Tibial artery (tissue), 4 donors: Measurements from ENCODE around the gene BABAM1.
"Not testable (repeated sequence)": the region's sequence is repeated elsewhere in the genome, so short reads cannot be mapped to it uniquely, and the experiment has no call there.

Experiments used
- DNase-seq, 2 donors: peaks; one replicate each; pipeline ENCODE4 v3.0.0-alpha.2; 2019
- H3K27ac ChIP-seq, 2 donors: fragments of 200-600 bp; sonication (generic) in 1 of 2; 1 replicate in 1 of 2; 2 replicates in 1 of 2; pipeline ENCODE4 v1.5.1; 2018 to 2019; ENCODE audit warnings: mild to moderate bottlenecking in 1 of 2
- H3K27me3 ChIP-seq, 2 donors: fragments of 200-600 bp; sonication (generic) in 1 of 2; one replicate each; pipeline versions ENCODE4 v1.5.1 to v1.6.0; 2016 to 2019
- H3K36me3 ChIP-seq, 3 donors: fragments of 200-600 bp; sonication (generic) in 2 of 3; one replicate each; pipeline ENCODE4 v1.5.1; 2016 to 2019; ENCODE audit warnings: mild to moderate bottlenecking in 2 of 3
- H3K4me1 ChIP-seq, 4 donors: fragments of 200-600 bp; sonication (generic) in 2 of 4; 1 replicate in 3 of 4; 2 replicates in 1 of 4; pipeline ENCODE4 v1.5.1; 2016 to 2019
- H3K4me3 ChIP-seq, 2 donors: fragments of 200-600 bp; sonication (generic) in 1 of 2; 1 replicate in 1 of 2; 2 replicates in 1 of 2; pipeline ENCODE4 v1.5.1; 2018 to 2019; ENCODE audit warnings: mild to moderate bottlenecking in 2 of 2
- H3K9me3 ChIP-seq, 3 donors: fragments of 200-600 bp; sonication (generic) in 1 of 3; one replicate each; pipeline ENCODE4 v1.5.1; 2016 to 2019
- intact Hi-C: fragments of 100-400 bp; cut with DNase I; formaldehyde crosslinking; loops from one replicate; pipeline ENCODE4 v1.15.0; 2023; ENCODE audit warnings: low total_unique reads
- TF ChIP-seq, protein P1 (sequence below), 2 experiments: fragments of 200-600 bp in 1 of 2; fragments of 450-650 bp in 1 of 2; IDR thresholded peaks; one replicate each; pipeline ENCODE4 v1.5.1; 2017 to 2019; ENCODE audit warnings: antibody characterized with exemption in 2 of 2, mild to moderate bottlenecking in 1 of 2, moderate library complexity in 1 of 2

BABAM1 gene

DNA sequence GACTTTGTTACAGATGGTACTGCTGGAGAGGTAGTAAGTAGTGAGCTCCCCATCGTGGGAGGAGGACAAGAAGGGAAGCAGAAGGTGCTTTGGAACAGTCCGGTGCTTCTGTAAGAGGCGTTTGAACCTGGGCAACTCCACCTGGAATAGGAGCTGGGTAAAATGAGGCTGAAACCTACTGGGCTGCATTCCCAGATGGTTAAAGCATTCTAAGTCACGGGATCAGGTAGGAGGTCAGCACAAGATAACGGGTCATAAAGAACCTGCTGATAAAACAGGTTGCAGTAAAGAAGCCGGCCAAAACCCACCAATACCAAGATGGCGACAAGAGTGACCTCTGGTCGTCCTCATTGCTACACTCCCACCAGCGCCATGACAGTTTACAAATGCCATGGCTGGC, 19.5 kb downstream of the BABAM1 start:
- H3K9me3 ChIP-seq: no peaks in the 10 kb centered on the region
- peaks cover 0 to 26% of the 10 kb centered on the region in 2 donors for H3K27me3 ChIP-seq
- TF ChIP-seq, protein P1, sequence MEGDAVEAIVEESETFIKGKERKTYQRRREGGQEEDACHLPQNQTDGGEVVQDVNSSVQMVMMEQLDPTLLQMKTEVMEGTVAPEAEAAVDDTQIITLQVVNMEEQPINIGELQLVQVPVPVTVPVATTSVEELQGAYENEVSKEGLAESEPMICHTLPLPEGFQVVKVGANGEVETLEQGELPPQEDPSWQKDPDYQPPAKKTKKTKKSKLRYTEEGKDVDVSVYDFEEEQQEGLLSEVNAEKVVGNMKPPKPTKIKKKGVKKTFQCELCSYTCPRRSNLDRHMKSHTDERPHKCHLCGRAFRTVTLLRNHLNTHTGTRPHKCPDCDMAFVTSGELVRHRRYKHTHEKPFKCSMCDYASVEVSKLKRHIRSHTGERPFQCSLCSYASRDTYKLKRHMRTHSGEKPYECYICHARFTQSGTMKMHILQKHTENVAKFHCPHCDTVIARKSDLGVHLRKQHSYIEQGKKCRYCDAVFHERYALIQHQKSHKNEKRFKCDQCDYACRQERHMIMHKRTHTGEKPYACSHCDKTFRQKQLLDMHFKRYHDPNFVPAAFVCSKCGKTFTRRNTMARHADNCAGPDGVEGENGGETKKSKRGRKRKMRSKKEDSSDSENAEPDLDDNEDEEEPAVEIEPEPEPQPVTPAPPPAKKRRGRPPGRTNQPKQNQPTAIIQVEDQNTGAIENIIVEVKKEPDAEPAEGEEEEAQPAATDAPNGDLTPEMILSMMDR (IDR thresholded peaks at IDR 0.05): no peak
- H3K4me1 ChIP-seq: peaks cover 0 to 18% (median 10%) of the 10 kb centered on the region in 4 donors
- no peak overlapping the region for H3K4me3 ChIP-seq
- no peak for DNase-seq
- intact Hi-C loops: no loop called here
- H3K27ac ChIP-seq: no peak overlapping the region
- no peaks in the 10 kb centered on the region for H3K36me3 ChIP-seq

DNA sequence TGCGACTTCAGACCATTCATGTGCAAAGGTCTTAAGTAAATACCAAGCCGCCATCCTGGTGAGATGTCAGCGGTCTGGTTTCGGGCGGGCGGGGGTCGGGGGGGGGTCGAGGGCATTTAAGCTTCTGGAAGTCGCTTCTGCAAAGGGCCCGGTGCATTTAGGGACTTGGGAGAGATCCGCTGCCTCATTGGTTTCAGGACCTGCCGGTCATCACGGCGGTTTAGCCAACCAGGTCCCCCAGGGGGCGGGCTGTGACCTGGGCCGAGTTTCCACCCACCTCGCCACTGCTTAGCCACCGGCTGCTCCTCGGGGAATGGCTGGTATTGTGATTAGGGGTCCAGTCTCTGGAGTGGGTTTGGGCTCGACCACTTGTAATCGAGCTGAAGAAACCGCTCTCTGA, 22.2 kb downstream of the BABAM1 start:
- Histone ChIP-seq H3K9me3 (no peaks in the 10 kb centered on the region), H3K27ac (no peak overlapping the region), H3K27me3 (peaks cover 0 to 9% of the 10 kb centered on the region in 2 donors), H3K4me1 (peaks cover 0 to 17% (median 8%) of the 10 kb centered on the region in 4 donors), H3K4me3 (no peak overlapping the region), H3K36me3 (peaks cover 0 to 5% (median 0%) of the 10 kb centered on the region in 3 donors)
- TF ChIP-seq, protein P1 (IDR thresholded peaks at IDR 0.05): no peak
- no peak for DNase-seq
- intact Hi-C loops: no loop called here

DNA sequence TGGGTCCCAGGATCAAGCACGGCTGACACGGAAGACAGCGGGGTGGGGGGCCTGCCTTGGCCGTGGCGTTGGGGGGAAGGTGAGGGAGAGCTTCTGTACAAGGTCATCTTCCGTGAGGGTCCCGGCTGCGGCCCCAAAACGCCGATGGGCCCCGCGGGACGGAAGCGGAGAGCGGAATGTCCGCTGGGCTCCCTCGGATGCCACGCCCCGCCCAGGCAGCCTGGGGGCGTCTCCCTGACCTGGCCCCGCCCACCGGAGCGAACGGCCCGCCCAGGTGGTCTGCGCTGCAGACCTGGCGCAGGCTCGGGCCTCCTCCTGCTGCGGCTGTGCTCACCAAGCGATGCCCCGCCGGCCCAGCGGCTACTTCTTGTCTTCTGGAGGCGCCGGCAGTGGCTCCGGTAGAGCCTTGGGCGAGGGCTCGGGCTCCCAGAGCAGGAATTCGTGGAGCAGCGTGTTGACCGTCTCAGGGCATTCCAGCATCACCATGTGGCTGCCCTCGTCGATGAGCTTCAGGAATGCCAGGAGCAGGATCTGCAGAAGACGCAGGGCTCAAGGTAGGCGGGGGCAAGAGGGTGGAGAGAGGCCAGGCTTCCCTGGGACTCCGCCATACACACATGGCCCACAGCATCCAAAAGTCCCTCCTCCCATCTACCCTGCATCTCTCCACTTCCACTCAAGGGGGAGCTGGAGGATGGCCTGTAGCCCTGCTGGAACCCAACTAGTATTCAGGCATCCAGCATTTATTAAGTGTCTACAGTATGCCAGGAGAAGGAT, 25.2 kb downstream of the BABAM1 start:
- H3K9me3 ChIP-seq: no peaks in the 10 kb centered on the region
- H3K4me1 ChIP-seq: peaks cover 0 to 17% (median 8%) of the 10 kb centered on the region in 4 donors
- H3K27me3 ChIP-seq: peaks cover 0 to 9% of the 10 kb centered on the region in 2 donors
- DNase-seq: peak; percentile 78 to 85
- TF ChIP-seq, protein P1 (IDR thresholded peaks at IDR 0.05): peak; percentile 72 to 74
- H3K36me3 ChIP-seq: peaks cover 0 to 13% (median 0%) of the 10 kb centered on the region in 3 donors
- H3K27ac ChIP-seq: peak overlapping the region; percentile 56 to 78
- intact Hi-C loops: no loop called here
- peak overlapping the region; percentile 54 to 71 for H3K4me3 ChIP-seq

DNA sequence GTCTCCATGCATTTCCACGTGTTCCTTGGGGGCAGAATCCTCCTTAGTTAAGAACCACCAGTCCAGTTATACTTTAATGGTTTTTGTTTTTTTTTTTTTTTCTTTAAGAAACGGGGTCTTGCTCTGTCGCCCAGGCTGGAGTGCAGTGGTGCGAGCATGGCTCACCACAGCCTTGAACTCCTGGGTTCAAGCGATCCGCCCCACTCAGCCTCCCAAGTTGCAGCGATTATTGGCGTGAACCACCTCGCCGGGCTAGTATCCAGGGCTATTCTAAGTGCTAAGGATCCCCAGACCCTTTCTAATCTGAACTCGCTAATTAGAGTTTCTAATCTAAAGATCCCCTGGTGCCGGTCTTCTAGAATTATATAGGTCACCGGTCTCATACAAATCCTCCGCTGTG, 26.4 kb downstream of the BABAM1 start:
- intact Hi-C loops: no loop called here
- H3K4me1 ChIP-seq: peaks cover 0 to 17% (median 8%) of the 10 kb centered on the region in 4 donors
- no peaks in the 10 kb centered on the region for H3K9me3 ChIP-seq
- H3K27me3 ChIP-seq: peaks cover 0 to 8% of the 10 kb centered on the region in 2 donors
- DNase-seq: no peak
- H3K36me3 ChIP-seq: peaks cover 0 to 20% (median 7%) of the 10 kb centered on the region in 3 donors
- no peak overlapping the region for H3K27ac ChIP-seq
- TF ChIP-seq, protein P1 (IDR thresholded peaks at IDR 0.05): no peak
- H3K4me3 ChIP-seq: no peak overlapping the region

DNA sequence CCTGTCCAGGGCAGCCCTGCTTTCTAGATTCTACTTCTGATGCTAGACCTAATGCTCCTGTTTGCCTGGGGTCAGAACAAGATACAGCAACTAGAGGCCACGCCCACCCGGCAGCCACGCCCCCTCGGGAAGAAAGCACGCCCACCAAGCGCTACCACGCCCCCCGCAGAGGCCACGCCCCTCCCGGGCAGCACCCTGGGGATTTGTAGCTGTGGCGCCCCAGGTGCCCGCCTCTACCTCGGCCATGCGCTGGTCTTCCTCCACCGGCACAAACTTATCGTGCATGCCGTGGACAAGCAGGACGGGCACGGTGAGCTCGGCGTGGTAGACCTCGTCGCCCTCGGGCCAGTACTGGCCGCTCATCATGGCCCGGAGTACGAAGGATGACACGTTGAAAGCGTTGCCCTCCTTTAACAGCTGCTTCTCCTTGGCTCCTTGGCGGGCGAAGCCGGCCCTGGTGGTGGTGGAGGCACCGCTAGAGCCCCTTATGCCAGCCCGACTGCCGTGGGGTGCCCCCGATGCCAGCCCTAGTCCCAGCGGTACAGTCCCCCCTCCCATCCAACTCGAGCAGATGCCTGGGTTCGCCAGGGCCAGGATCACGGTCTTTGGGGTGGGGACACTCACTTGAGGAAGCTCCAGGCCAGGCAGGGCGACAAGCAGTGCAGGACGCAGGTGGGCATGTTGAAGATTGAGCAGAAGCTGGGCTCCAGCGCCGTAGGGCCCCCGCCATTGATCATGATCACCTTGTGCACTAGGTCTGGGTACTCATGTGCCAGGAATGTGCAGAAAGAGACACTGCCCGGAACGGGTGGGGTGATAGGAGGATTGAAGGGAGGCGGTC, 27.0 kb downstream of the BABAM1 start:
- Histone ChIP-seq H3K4me1 (peaks cover 0 to 17% (median 8%) of the 10 kb centered on the region in 4 donors), H3K27ac (no peak overlapping the region), H3K9me3 (no peaks in the 10 kb centered on the region), H3K27me3 (peaks cover 0 to 3% of the 10 kb centered on the region in 2 donors), H3K4me3 (no peak overlapping the region), H3K36me3 (peaks cover 0 to 26% (median 7%) of the 10 kb centered on the region in 3 donors)
- intact Hi-C loops: no loop called here
- TF ChIP-seq, protein P1 (IDR thresholded peaks at IDR 0.05): no peak
- no peak for DNase-seq

DNA sequence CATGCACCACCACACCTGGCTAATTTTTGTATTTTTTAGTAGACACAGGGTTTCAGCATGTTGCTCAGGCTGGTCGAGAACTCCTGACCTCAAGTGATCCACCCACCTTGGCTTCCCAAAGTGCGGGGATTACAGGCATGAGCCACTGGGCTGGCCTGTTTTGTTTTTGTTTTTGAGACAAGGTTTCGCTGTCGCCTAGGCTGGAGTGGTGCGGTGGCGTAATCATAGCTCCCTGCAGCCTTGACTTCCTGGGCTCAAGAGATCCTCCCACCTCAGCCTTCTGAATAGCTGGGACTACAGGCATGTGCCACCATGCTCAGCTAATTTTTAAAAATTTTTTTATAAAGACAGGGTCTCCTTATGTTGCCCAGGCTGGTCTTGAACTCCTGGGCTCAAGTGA, 28.3 kb downstream of the BABAM1 start:
- H3K4me3 ChIP-seq, intact Hi-C loops, H3K9me3 ChIP-seq, H3K27me3 ChIP-seq, DNase-seq, H3K27ac ChIP-seq: not testable (repeated sequence)
- Histone ChIP-seq H3K4me1 (peaks cover 0 to 12% (median 8%) of the 10 kb centered on the region in 4 donors), H3K36me3 (peaks cover 0 to 37% (median 7%) of the 10 kb centered on the region in 3 donors)
